GM21786 (cell line): ENCODE data around the gene LYZL6.

Experiments used
- ATAC-seq: cut with Tn5 transposase; IDR thresholded peaks from one replicate; pipeline ENCODE4 v1.9.1; 2021; ENCODE audit not compliant: unreplicated experiment

Gene LYZL6, protein sequence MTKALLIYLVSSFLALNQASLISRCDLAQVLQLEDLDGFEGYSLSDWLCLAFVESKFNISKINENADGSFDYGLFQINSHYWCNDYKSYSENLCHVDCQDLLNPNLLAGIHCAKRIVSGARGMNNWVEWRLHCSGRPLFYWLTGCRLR

DNA sequence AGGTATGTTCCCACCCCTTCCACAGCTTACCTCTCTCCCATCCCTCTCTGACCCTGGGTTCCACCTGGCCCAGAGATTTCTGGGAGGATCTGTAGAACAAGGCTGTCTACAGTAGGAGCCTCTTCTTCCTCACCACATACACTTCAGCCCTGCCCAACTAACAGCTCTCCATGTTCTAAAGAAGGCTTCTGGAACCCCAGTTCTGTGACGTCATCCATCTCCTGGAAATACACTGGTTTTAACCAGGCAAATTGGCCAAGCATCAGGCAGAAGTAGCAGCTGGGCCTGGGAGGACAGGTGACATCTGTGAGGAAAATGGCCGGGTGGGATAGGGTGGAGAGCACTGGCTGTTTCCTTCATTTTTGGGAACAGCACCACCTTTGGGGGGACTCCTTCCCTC, at the start of gene LYZL6:
LYZL6 (minus strand) TSS at position 177 of the 400 bp plus-strand sequence. CDS start 4,357 bp downstream, outside the sequence.
- ATAC-seq = no peak

DNA sequence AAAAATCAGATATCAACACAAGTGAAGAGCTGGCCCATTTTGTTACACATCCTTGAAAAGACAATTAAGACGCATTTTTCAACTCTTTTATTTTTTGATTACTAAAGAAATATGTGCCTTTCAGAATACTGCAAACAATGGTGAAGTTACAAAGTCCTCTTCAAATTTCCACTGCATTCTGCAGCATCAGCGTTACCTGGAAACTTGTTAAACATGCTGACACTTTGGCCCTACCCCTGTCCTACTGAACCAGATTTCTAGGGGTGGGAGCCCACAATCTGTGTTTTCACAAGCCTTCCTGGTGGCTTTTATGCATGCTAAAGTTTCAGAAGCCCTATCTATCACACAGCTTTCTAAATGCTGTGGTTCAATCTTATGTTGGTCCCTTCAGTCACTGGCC, 47.6 kb upstream of the LYZL6 start:
- no peak for ATAC-seq

DNA sequence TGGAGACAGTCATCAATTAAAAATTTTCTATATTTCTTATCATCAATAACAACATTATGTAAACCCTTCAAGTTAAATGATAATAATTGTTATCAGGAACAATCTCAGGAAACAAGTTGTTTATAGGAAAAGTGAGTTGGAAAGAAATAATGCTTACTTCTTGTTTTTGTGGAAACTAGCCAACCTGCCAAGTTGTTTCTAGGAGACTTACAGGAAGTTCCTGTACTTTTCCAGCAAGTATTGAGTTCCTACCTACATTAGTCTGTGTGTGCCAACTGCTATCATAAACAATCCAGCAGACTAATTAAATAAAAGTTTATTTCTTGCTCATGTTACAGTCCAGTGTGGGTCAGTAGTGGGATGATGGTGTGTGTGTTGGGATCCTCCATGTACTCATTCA, 44.7 kb upstream of the LYZL6 start:
- no peak for ATAC-seq

DNA sequence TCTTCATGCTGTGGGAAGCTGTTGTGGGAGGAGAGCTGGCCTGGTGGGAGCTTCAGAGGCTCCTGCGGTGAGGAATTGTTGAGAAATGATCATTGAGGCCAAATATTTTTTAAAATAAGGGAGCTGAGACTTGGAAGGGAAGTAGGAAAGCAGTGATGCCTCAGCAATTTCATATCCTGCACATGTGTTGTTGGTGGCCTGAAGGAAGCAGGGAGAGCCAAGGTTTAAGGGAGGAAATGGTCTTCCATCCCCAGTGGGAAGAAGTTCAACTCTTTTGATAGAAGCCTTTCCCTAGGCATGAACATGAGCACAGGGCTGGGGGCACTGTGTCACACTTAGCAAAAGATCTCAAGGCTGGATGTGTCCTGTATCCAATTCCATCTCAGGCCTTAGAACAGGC, 43.1 kb upstream of the LYZL6 start, which contains the start of gene CCL14:
CCL14 (minus strand) TSS at position 87 of the 400 bp plus-strand sequence; CDS start at position 7, 80 bp downstream.
- no peak for ATAC-seq

DNA sequence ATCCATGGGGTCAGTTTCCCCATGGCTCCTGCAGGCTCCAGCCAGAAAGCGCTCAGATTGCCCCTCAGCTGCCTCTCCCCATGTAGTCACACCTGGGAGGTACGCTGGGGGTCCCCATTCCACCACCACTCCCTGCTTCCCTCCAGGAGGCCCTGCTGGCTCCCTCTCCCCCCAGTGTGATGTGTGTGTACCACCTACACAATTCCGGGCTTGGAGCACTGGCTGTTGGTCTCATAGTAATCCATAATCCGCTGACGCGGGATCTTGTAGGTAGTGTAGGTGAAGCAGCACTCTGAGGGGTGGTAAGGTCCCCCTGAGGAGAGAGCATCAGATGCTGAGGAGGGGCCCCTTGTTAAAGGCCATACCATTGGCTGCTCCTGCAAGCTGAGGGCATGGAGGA, 40.6 kb upstream of the LYZL6 start:
- ATAC-seq = no peak

DNA sequence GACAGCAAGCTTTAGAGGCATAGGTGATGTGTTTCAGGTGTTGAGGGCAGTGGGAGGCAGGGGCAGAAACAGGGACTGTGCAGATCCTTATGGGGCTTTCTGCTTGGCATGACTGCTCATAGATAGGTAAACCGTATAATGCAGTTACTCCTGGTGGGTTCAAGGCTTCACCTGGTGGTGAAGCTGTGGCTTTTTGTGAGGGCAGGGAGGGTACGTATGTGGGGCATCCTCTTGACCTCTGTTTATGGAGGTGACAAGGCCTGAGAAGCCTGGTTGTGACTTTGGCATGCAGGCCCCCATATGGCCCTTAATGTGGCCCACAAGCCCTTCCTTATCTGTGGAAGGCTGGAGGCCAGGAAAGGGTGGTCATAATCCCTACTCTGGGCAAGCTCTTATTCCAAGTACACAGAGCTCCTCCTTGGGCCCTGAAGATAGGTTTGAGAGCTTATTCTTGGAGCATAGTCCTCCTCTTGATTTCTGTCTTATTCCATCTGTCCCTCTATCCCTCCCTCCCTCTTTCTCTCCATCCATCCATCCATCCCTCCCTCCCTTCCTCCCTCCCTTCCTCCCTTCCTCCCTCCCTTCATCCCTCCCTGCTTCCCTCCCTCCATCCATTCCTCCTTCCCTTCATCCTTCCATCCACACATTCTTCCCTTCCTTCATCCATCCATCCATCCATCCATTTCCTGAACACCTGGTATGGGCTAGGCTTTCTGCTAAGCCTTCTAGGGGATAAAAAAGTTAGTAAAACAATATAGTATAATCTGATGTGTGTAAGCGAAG, 39.1 kb upstream of the LYZL6 start:
- no peak for ATAC-seq

DNA sequence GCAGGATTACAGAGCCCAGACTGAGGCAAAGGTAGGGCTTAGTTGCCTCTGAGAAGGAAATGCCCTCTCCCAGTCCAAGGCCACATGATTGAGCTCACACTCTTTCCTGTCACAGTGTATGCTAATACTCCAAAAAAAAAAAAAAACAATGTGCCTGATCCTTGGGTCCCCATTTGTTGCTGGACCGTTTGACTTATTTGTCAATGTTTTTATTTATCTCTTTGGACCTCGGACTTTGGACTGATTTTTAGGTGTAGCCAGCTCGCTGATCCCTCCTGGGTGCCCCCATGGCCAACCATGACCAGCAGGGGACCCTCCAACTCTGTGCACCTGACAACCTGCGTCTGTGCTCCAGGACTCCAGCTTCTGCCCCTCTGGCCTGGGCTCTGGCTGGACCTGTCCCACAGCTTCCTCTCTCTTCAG, 38.4 kb upstream of the LYZL6 start:
- ATAC-seq = no peak

DNA sequence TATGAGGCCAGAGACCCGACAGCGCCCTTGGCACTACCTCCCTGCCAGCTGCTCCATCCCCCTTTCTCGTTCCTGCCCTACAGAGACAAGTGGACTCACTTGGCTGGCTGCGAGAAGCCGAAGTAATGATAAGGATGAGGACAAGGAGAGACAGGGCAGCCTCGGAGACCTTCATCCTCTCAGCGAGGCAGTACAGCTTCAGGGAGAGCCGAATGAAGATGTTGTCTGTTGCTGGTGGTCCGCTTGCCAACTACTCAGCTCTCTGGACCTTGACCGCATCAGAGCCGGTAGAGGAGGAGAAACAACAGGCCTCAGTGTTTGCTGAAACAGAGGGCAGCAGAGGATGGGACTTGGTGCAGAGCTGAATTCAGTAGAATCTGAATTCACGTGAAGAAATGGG, 37.7 kb upstream of the LYZL6 start, which contains the start of gene CCL16:
CCL16 (minus strand) TSS at position 252 of the 400 bp plus-strand sequence; CDS start at position 175, 77 bp downstream.
- no peak for ATAC-seq

DNA sequence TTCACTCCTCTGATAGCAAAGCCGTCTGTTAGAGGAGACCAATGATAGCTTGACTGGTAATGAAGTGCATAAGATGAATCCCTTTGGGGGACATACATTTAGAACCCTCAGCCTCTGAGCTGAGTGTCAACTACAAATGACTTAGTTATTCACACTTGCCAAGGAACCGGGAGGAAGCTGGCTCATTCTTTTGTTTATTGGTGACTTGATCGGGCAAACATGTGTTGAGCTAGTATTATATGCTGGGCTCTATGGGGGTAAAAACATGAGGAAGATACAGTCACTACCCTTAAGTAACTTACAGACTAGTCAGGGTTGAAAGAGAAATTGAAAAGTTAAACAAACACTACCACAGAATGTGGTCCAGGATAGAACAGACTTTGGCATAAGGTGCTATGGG, 34.8 kb upstream of the LYZL6 start:
- no peak for ATAC-seq

DNA sequence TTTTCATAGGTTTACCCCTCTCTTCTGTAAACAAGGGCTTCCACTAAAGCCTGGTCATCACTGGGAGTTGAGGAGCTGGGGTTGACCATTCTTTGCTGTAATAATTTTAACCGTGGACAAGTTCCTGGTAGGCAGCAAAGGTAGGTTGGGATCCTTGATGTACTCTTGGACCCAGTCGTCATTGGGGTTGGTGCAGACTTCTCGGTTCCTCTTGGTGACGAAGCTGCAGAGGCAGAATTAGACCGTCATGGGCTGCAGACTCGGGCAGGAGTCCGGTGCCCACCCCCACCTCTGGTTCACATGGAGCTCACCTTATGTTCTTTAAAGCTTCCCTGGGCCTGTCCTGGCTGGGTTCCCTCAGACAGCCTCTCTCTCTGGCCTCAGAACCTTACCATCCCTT, 34.0 kb upstream of the LYZL6 start:
- no peak for ATAC-seq

DNA sequence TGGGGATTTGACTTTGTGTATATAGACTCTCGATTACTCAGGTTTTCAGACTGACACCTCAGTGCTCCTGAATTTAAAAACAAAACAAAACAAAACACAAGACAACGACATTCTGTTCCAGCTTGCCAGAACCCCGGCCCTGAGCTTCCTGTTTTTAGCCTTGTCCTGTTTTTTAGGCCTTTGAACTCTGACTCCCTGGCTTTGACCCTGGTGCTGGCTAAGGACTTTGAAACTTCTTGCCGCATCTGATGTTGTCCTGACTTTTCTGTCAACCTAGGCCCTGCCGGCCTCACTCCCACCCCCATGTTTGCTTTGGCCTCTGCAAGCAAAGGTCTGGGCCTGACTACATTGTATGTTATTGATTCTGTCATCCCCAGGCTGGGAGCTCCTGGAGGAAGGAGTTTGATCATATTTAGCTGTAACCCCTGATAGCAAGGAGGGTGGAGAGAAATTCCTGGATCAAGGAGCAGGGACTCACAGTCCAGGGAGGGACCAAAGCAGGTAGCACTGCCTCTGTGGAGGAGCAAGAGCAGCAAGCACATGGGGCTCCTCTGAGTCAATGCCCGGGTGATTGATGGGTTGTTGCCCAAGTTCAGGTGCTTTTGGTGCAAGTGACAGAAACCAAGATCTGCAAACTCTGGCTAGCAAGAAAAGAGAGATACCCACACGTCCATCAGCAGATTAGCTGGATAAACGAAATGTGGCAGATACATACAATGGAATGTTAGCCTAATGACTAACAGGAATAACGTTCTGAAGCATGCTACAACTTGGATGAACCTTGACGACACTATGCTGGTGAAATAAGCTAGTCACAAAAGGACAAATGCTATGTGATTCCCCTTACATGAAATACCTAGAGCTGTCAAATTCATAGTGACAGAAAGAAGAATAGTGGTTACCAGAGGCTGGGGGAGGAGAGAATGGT, 30.1 kb upstream of the LYZL6 start:
- no peak for ATAC-seq

DNA sequence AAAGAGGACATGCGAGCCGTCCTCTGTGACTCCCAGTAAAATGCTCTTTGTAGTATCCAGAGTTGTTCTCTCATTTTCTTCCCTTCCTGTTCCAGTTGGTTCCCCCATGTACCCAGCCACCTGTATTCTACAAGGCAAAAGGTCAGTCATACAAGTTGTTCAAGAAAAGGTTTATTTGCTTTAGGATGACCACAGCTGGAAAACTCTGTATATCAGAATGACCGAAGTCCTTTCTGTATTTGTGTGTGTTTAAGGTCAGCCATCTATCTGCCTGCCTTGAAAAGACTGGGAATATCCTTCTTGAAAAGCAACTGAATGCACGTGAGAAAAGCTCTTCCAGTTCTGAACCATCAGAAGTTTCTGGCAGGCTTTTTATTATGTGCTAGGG, 29.4 kb upstream of the LYZL6 start:
- ATAC-seq = no peak

DNA sequence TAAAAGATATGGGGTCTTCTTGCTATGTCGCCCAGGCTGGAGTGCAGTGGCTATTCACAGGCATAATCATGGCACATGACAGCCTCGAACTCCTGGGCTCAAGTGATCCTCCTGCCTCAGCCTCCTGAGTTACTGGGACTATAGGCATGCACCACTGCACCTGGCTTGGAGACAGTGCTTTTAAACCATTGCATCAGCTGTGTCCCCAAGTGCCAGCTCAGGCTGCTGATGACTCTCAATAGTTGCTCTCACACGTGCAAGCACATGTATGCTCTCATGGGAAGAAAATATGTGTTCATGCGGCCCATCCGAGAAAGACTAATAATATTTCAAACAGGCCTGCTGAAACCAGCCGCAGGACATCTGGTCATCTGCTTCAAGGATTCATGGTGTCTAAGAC, 29.0 kb upstream of the LYZL6 start:
- ATAC-seq = no peak

DNA sequence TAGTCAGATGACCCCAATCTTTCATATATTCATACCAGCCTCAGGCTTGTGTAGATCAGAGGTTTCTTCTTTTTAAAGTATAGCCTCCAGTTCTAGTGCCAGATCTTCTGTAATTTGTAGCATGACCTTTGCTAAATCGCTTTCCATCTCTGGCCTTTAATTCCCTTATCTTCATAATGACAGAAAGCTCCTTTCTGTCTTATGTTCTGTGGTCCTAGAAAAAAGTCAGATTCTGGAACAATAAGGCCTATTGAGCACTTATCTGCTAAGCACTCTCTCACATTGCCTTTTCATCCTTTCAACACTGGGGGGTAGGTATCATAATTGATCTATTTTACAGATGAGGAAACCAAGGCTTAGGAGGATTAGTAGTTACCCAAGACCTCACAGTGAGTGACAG, 28.6 kb upstream of the LYZL6 start:
- ATAC-seq = no peak

DNA sequence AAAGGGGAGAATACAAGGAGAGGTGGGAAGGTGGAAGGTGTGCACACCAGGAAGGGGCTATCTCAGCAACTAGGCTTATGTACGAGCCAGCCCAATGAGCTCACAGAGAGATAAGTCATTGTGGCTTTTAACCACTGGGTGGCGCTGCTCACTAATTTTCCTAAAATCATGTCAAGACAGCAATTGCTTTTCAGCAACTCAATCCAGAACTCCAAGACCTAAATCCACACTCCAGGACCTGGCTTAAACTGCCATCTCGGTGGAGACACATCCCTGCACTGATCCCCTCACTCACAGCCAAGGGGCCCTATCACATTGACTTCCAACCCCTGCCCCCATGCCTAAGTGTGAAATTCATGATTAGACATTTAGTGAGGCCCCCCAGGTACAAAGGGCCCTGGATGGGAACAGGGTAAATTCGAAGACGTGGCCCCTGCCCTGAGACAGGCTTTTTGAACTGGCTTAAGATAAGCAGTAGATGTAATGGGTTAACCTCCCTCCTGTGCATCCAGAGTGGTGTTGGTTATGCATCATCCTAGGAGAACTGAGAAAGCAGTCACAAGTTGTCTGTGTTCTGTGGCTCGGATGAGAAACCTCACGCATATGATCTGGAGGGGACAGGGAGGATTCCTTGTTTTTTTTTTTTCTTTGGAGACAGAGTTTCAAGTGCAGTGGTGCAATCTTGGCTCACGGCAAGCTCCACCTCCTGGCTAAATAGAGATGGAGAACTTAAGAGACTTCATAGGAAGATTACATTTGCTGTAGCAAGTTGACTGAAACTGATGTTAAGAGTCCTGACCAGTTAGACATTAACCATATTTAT, 26.3 kb upstream of the LYZL6 start:
- ATAC-seq = no peak

DNA sequence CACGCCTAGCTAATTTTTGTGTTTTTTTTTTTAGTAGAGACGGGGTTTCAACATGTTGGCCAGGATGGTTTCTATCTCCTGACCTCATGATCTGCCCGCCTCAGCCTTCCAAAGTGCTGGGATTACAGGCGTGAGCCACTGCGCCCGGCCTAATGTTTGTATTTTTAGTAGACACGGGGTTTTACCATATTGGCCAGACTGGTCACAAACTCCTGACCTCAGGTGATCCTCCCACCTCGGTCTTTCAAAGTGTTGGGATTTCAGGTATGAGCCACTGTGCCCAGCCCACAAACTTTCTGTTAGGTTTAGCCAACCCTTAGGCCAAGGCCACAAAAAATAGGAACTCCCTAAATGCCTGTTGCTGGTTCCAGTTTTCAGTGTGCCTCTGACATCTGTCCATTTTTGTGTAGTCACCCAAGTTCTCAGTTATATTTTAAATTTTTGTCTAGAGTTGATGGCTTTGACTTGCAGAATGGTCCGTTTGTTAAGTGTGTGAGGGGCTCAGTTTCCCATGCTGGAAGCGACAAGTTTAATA, 25.1 kb upstream of the LYZL6 start:
- no peak for ATAC-seq

DNA sequence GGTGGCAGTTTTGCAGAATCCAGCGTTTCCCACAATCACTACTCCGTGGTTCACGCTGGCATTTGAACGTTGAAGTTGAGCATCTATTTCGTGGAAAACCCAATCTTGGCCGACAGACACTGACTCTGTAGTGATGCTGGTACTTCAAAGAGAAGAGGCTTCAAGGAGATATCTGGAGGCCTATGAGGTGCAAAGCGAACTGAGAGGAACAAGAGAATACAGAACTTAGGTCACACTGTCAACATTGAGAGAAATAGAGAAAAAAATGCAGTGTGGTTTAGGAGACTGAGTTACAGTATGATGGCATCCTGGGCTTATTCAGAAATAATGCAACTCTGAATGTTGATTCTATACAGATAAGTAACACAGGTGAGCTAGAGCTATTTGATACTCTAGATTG, 21.8 kb upstream of the LYZL6 start:
- no peak for ATAC-seq

DNA sequence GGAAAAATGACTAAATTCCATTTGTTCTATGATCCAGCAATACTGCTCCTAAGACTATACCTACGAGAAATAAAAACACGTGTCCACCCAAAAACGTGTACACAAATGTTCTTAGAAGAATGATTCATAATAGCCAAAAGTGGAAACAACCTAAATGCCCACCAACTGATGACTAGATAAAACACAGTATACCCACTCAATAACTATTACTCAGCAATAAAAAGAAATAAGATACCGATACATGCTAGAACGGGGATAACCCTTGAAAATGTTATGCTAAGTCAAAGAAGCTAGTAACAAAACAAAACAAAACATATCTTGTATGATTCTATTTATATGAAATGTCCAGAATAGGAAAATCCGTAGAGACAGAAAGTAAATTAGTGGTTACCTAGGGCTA, 20.1 kb upstream of the LYZL6 start:
- ATAC-seq = no peak

DNA sequence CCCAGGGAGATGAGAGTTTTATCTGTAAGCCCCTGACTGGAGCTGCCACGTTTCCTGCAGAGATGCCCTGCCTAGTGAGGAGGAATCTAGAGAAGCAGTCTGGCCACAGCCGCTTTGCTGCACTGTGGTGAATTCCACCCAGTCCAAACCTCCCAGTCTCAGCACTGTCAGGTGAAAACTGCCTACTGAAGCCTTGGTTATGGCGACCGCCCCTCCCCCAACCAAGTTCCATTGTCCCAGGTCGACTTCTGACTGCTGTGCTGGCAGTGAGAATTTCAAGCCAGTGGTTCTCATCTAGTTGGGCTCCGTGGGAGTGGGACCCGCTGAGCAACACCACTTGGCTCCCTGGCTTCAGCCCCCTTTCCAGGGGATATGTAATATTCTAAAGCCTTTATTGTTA, 10.2 kb upstream of the LYZL6 start:
- ATAC-seq = no peak

DNA sequence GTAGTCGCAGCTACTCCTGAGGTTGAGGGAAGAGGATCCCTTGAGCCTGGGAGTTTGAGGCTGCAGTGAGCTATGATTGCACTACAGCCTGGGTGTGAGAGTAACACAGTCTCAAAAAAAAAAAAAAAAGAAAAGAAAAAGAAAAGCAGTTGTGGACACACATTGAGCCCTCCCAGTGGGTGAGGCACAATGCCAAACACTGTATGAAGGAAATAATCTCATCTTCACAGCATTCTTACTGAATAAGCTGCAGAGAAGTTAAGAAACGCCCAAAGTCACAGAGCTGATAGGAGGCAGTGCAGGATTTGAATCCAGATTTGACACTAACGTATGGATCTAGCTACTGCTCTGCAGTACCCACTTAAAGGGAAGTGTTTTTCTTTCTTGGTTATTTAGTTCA, 5.9 kb upstream of the LYZL6 start:
- no peak for ATAC-seq
